Astrocyte (in vitro differentiated cells and primary cell): ENCODE data around the gene LITAF.

Experiments used
- CTCF ChIP-seq: IDR thresholded peaks from 2 replicates; pipeline ENCODE4 v1.5.1; 2011; ENCODE audit warnings: low read depth, mild to moderate bottlenecking, inconsistent platforms, low read length, moderate library complexity; ENCODE audit not compliant: insufficient read depth
- EZH2 ChIP-seq: IDR thresholded peaks from 2 replicates; pipeline ENCODE4 v1.6.1; 2012; ENCODE audit warnings: mild to moderate bottlenecking, low read length, inconsistent platforms; ENCODE audit not compliant: insufficient read depth

- no peak for TF ChIP-seq CTCF
- TF ChIP-seq EZH2, result no peak
Measured at GRCh38 chr16:11539641-11540050, 47.1 kb downstream of the LITAF start.
